ENCODE measurements around the gene CHDH.

CHDH gene

GRCh38 chr3:53846851-53847155 lies 584 bp upstream of the CHDH start:
- no peak for DNase-seq

GRCh38 chr3:53845881-53846133 lies 412 bp downstream of the CHDH start:
- no peak for DNase-seq

GRCh38 chr3:53845103-53845880 lies 927 bp downstream of the CHDH start:
- no peak for DNase-seq

GRCh38 chr3:53844262-53845102 lies 1.7 kb downstream of the CHDH start:
- no peak for DNase-seq

- DNase-seq: no peak
These were observed 2.7 kb downstream of the CHDH start for GRCh38 chr3:53843195-53844177.

- no peak for DNase-seq
These were observed 3.6 kb downstream of the CHDH start for GRCh38 chr3:53842436-53843194.

- DNase-seq: no peak
These were observed 4.9 kb downstream of the CHDH start for GRCh38 chr3:53841296-53841695.

GRCh38 chr3:53837331-53837730 lies 8.9 kb downstream of the CHDH start:
- no peak for DNase-seq

- DNase-seq: no peak
These were observed 9.9 kb downstream of the CHDH start for GRCh38 chr3:53836084-53836872.

GRCh38 chr3:53835257-53835656 lies 11.0 kb downstream of the CHDH start:
- no peak for DNase-seq

- peak in 1 of 2 donors; percentile 27 for DNase-seq
These were observed 11.7 kb downstream of the CHDH start for GRCh38 chr3:53834429-53835095.

GRCh38 chr3:53833700-53834099 lies 12.5 kb downstream of the CHDH start:
- DNase-seq: no peak

- DNase-seq: no peak
These were observed 13.1 kb downstream of the CHDH start for GRCh38 chr3:53833053-53833645.

GRCh38 chr3:53830944-53831343 lies 15.3 kb downstream of the CHDH start:
- DNase-seq: no peak

GRCh38 chr3:53829605-53830004 lies 16.6 kb downstream of the CHDH start:
- no peak for DNase-seq

GRCh38 chr3:53828581-53828980 lies 17.6 kb downstream of the CHDH start:
- DNase-seq: no peak

- DNase-seq: no peak
These were observed 20.2 kb downstream of the CHDH start for GRCh38 chr3:53826048-53826447.

GRCh38 chr3:53824795-53825194 lies 21.4 kb downstream of the CHDH start:
- DNase-seq: no peak

- DNase-seq: no peak
These were observed 22.1 kb downstream of the CHDH start for GRCh38 chr3:53823956-53824657.
